GM06990 (cell line): Measurements from ENCODE around the gene SLC16A11.

Source experiments
- DNase-seq: peaks from one replicate; pipeline ENCODE4 v3.0.0-alpha.2; 2011; ENCODE audit not compliant: insufficient read length; ENCODE audit errors: extremely low read depth
- H3K27me3 ChIP-seq: replicated peaks from 2 replicates; pipeline ENCODE4 v1.6.0; 2011; ENCODE audit warnings: low read length; ENCODE audit not compliant: control insufficient read depth, insufficient read depth
- H3K36me3 ChIP-seq: 2 replicates; pipeline ENCODE4 v1.5.1; 2011; ENCODE audit warnings: low read length; ENCODE audit not compliant: control insufficient read depth, insufficient read depth
- H3K4me3 ChIP-seq: replicated peaks from 2 replicates; pipeline ENCODE4 v1.5.1; 2011; ENCODE audit warnings: low read depth, mild to moderate bottlenecking, control low read depth, low read length
- TF ChIP-seq, protein P1 (sequence below): IDR thresholded peaks from 2 replicates; pipeline ENCODE4 v1.5.1; 2011; ENCODE audit warnings: low read length, control low read depth, mild to moderate bottlenecking, inconsistent platforms; ENCODE audit not compliant: insufficient read depth, poor library complexity, severe bottlenecking

SLC16A11 gene

GRCh38 chr17:7007143-7007542 is 36.7 kb downstream of the SLC16A11 start:
- Histone ChIP-seq H3K36me3 (peaks cover 4% of the 10 kb centered on the region), H3K27me3 (no peaks in the 10 kb centered on the region), H3K4me3 (no peak overlapping the region)
- DNase-seq = no peak
- TF ChIP-seq, protein P1, sequence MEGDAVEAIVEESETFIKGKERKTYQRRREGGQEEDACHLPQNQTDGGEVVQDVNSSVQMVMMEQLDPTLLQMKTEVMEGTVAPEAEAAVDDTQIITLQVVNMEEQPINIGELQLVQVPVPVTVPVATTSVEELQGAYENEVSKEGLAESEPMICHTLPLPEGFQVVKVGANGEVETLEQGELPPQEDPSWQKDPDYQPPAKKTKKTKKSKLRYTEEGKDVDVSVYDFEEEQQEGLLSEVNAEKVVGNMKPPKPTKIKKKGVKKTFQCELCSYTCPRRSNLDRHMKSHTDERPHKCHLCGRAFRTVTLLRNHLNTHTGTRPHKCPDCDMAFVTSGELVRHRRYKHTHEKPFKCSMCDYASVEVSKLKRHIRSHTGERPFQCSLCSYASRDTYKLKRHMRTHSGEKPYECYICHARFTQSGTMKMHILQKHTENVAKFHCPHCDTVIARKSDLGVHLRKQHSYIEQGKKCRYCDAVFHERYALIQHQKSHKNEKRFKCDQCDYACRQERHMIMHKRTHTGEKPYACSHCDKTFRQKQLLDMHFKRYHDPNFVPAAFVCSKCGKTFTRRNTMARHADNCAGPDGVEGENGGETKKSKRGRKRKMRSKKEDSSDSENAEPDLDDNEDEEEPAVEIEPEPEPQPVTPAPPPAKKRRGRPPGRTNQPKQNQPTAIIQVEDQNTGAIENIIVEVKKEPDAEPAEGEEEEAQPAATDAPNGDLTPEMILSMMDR = no peak

DNA sequence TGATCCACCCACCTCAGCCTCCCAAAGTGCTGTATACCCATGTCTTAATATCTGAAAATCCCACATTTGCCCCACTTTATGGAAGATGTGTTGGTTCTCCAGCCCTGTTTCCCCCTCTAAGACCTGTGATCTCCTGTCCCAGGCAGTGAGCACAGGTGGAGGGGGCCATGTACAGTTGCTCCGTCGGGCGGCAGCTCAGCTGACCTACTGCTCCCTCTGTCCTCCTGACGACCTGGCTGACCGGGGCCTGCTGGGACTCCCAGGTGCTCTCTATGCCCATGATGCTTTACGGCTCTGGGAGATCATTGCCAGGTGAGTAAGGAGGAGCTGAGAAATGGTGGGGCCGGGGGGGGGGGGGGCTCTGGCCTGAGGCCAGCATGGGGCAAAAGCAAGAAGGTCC is 38.2 kb downstream of the SLC16A11 start:
- Histone ChIP-seq H3K36me3 (peaks cover 6% of the 10 kb centered on the region), H3K4me3 (no peak overlapping the region), H3K27me3 (no peaks in the 10 kb centered on the region)
- TF ChIP-seq, protein P1 = no peak
- no peak for DNase-seq

DNA sequence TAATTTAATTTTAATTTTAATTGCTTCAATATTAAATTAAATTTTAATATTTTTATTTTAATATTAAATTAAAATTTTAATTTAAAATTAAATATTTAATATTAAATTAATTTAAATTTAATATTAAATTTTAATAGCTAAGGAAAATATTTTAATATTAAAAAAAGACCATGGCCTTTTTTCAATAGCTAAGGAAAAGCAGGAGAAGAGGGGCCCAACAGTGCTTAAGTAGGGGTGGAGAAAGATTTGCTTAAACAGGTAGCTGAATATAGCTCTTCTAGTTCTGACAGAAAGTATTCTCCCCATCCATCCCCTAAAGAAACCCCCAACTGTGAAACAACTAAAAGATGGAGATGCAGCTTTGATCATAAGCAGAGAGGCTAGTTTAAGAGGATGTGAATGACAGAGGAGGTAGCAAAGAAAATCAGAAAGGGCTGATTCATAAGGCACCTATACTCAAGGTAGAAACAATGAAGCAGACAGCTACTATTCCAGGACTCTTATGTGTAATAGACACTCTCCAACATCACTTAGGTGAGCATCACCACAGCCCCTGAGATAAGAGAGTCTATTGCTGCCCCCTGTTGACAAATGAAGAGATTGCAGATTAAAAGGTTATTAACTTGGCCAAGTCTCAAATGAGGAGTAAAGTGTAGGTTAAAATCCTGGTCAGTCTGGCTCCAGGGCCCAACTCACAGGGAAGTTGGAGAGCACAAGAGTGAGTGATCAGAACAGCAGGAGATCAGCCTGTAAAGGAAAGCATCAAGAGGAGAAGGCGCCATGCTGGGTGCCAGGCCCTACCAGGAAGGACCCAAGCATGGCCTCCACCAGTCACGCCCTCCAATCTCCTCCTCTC is 39.3 kb downstream of the SLC16A11 start:
- no peak overlapping the region for H3K4me3 ChIP-seq
- DNase-seq = no peak
- peaks cover 8% of the 10 kb centered on the region for H3K36me3 ChIP-seq
- TF ChIP-seq, protein P1 = peak; percentile 62
- H3K27me3 ChIP-seq = no peaks in the 10 kb centered on the region

- Histone ChIP-seq H3K36me3 (peaks cover 12% of the 10 kb centered on the region), H3K27me3 (no peaks in the 10 kb centered on the region), H3K4me3 (no peak overlapping the region)
- no peak for DNase-seq
- TF ChIP-seq, protein P1 = no peak
Observed at GRCh38 chr17:7003745-7004144, 40.1 kb downstream of the SLC16A11 start.

DNA sequence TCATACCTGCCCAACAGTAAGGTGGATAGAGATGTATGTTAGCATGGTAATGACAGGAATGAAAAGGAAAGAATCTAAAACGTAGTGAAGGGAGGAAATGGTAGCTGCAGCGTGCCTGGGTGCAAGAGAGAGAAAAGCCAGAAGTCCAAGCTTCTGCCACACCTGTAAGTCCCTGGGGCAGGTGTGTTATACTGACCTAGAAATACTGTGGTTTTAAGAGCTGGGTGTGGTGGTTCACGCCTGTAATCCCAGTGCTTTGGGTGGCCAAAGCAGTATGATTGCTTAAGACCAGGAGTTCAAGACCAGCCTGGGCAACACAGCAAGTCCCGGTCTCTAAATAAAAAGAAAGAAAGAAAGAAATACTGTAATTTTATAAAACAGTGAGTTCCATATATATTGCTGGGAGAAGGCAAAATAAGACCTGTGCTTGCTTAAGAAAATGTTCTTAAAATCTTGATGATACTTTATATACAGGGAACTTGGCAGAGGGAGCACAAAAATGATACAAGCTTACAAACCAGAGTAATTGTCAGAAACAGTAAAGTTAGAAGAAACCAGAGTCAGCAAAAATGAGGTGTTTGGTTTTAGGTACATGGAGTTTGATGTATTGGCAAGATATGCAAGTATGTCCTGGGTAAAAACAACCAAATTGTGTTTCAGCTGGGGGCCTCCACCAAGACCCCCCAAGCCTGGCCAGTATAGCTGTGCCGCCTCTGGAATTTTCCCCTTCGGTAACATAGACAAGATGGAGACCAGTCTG is 41.4 kb downstream of the SLC16A11 start:
- H3K27me3 ChIP-seq = no peaks in the 10 kb centered on the region
- DNase-seq = no peak
- TF ChIP-seq, protein P1 = no peak
- H3K4me3 ChIP-seq = no peak overlapping the region
- H3K36me3 ChIP-seq = peaks cover 14% of the 10 kb centered on the region
